CD4-positive, alpha-beta memory T cell (primary cell): Measurements from ENCODE around the gene IGFBP5. TPM values are rescaled to one million over a fixed set of nuclear protein-coding genes. Genes with fewer than 3 reads are reported as not detected.

Experiments
- CTCF ChIA-PET: fragments of 350-600 bp; sonication (Branson Sonifier 250); formaldehyde crosslinking; loops from one replicate; lab custom pipeline; 2021; ENCODE audit warnings: inconsistent platforms; ENCODE audit not compliant: partially characterized antibody; lab: Charles Lee
- POLR2A ChIA-PET: fragments of 350-600 bp; sonication (Branson Sonifier 250); formaldehyde crosslinking; loops from one replicate; lab custom pipeline; 2021; ENCODE audit not compliant: partially characterized antibody; lab: Charles Lee
- DNase-seq, 5 donors: peaks; one replicate each; pipeline versions ENCODE4 v3.0.0 to v3.0.0-alpha.2; 2020 to 2022; ENCODE audit warnings: mixed read lengths in 1 of 5
- H3K27ac ChIP-seq: one replicate; pipeline ENCODE4 v1.7.0; 2013; ENCODE audit warnings: low read depth, low read length
- H3K27me3 ChIP-seq: 2 replicates; pipeline ENCODE4 v1.7.0; 2013; ENCODE audit warnings: mild to moderate bottlenecking, low read length, moderate library complexity; ENCODE audit not compliant: insufficient read depth
- H3K36me3 ChIP-seq: 2 replicates; pipeline ENCODE4 v1.7.0; 2013; ENCODE audit warnings: mild to moderate bottlenecking, low read length, moderate library complexity; ENCODE audit not compliant: insufficient read depth
- H3K4me1 ChIP-seq: 2 replicates; pipeline ENCODE4 v1.7.0; 2013; ENCODE audit warnings: mild to moderate bottlenecking, low read length, moderate library complexity; ENCODE audit not compliant: insufficient read depth
- H3K4me3 ChIP-seq, 2 donors: one replicate each; pipeline ENCODE4 v1.7.0; 2013; ENCODE audit warnings: low read length in 2 of 2, mild to moderate bottlenecking in 1 of 2
- H3K9me3 ChIP-seq, 2 donors: one replicate each; pipeline ENCODE4 v1.7.0; 2013; ENCODE audit warnings: low read length in 2 of 2, control low read depth in 1 of 2; ENCODE audit not compliant: control insufficient read depth in 1 of 2
- H3K27ac Mint-ChIP-seq, 7 donors: one replicate each; pipeline ENCODE4 v1.8.0; 2020 to 2021; ENCODE audit warnings: mixed read lengths in 7 of 7, mild to moderate bottlenecking in 6 of 7, inconsistent platforms in 3 of 7, moderate library complexity in 3 of 7
- H3K27me3 Mint-ChIP-seq, 2 donors: one replicate each; pipeline ENCODE4 v1.8.0; 2020 to 2021; ENCODE audit warnings: mixed read lengths in 2 of 2
- H3K36me3 Mint-ChIP-seq, 2 donors: one replicate each; pipeline ENCODE4 v1.8.0; 2020 to 2021; ENCODE audit warnings: mixed read lengths in 2 of 2, inconsistent platforms in 1 of 2, mild to moderate bottlenecking in 1 of 2
- H3K4me1 Mint-ChIP-seq, 4 donors: one replicate each; pipeline ENCODE4 v1.8.0; 2020 to 2021; ENCODE audit warnings: mixed read lengths in 4 of 4, mild to moderate bottlenecking in 1 of 4
- H3K4me3 Mint-ChIP-seq, 8 donors: one replicate each; pipeline ENCODE4 v1.8.0; 2020 to 2021; ENCODE audit warnings: mixed read lengths in 8 of 8, mild to moderate bottlenecking in 7 of 8, moderate library complexity in 6 of 8, inconsistent platforms in 3 of 8
- H3K9me3 Mint-ChIP-seq, 8 donors: one replicate each; pipeline ENCODE4 v1.8.0; 2020 to 2021; ENCODE audit warnings: mixed read lengths in 8 of 8, mild to moderate bottlenecking in 5 of 8, inconsistent platforms in 3 of 8, moderate library complexity in 1 of 8
- intact Hi-C: fragments of 100-400 bp; cut with micrococcal nuclease; formaldehyde crosslinking; loops from one replicate; pipeline ENCODE4 v1.15.1; 2023
- polyA plus RNA-seq, 2 donors: library from polyadenylated mRNA; unstranded; fragments of 300-500 nt; fragmentation: Illumina TruSeq; gene quantifications; one replicate each; pipeline ENCODE4 v1.2.3, GENCODE V29; 2021
- total RNA-seq, 2 experiments: library from RNA; stranded (reverse); gene quantifications; one replicate each; pipeline ENCODE4 v1.2.3, GENCODE V29; 2021

Gene IGFBP5
- total and polyA plus RNA-seq, 4 experiments from 2014 or later = 0.23 TPM; not detected in 3

- Histone ChIP-seq H3K4me3 (no peak overlapping the region), H3K27ac (no peak overlapping the region), H3K27me3 (no peaks in the 10 kb centered on the region), H3K4me1 (no peaks in the 10 kb centered on the region), H3K36me3 (no peaks in the 10 kb centered on the region), H3K9me3 (no peaks in the 10 kb centered on the region)
- Mint-ChIP-seq H3K4me1 (no peaks in the 10 kb centered on the region), H3K36me3 (no peaks in the 10 kb centered on the region), H3K27ac (no peak overlapping the region), H3K4me3 (no peak overlapping the region), H3K27me3 (peaks cover 1 to 10% of the 10 kb centered on the region in 2 donors), H3K9me3 (no peaks in the 10 kb centered on the region)
- no peak for DNase-seq
- CTCF ChIA-PET = interaction anchor here (0.9 kb wide), 1 partner anchor 12 kb away, joined by 3 read pairs; no protein-coding TSS in a partner anchor
- POLR2A ChIA-PET = no interaction called here
- intact Hi-C loops = no loop called here
Measured at GRCh38 chr2:216654528-216655052, 40.8 kb downstream of the IGFBP5 start.

DNA sequence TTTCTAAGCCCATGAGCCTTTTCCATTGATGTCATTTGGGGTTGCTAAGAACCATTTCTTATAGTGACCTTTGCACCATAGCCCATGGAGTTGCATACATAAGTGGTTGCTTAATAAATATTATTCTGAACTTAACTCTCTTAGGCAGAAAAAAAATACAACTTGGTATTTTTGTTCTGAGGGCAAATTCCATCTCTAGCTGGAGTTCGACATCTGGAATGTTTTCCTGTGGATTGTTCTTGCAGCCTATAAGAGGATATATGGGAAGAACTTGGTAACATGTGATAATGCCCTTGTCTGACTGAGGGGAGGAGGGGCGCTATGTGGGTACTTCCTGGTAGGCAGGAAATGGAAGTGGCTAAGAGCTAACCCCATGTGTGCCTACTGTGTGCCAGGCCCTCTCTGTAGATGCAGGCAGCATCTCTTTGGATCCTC, 41.4 kb downstream of the IGFBP5 start:
- no peaks in the 10 kb centered on the region for H3K4me1 Mint-ChIP-seq
- intact Hi-C loops = no loop called here
- H3K4me3 ChIP-seq = no peak overlapping the region
- no peaks in the 10 kb centered on the region for H3K9me3 ChIP-seq
- no peak overlapping the region for H3K4me3 Mint-ChIP-seq
- ChIA-PET CTCF (interaction anchor here (0.9 kb wide), 1 partner anchor 13 kb away, joined by 3 read pairs; no protein-coding TSS in a partner anchor), POLR2A (no interaction called here)
- H3K27ac ChIP-seq = no peak overlapping the region
- peaks cover 1 to 10% of the 10 kb centered on the region in 2 donors for H3K27me3 Mint-ChIP-seq
- H3K9me3 Mint-ChIP-seq = no peaks in the 10 kb centered on the region
- no peaks in the 10 kb centered on the region for H3K4me1 ChIP-seq
- no peak overlapping the region for H3K27ac Mint-ChIP-seq
- H3K36me3 ChIP-seq = no peaks in the 10 kb centered on the region
- no peaks in the 10 kb centered on the region for H3K36me3 Mint-ChIP-seq
- H3K27me3 ChIP-seq = no peaks in the 10 kb centered on the region
- no peak for DNase-seq

DNA sequence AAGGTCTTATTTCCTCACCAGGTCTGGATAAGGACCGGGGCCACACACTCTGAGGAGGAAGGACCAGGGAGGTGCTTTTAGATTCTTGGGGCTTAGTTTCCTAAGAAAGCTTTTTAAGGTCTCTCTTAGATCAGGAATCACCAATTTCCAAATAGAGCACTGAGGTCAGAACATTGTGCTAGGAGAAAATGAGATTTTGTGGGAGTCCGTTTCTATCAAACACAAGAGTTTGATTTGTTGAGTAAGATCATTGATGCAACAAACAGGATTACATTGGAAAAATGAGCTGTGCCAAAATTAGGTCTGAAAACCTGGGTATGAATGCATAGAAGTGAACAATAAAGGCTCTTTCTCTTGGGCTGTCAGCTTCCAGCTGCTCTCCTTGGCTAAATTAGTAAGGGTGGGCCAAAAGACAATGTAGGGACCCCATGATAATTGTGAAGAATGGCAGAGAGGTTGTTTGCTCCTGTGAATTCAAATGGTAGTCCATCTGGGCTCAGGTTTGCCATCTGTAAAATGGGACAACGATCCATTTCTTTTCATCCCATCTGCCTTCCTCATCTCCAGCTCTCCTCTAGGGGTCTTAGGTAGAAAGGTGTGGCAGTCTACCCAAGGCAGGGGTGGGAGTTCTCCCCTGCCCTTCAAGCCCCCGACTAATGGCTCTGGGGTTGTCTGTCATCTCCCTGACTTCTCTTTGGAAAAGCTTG, 42.1 kb downstream of the IGFBP5 start:
- ChIA-PET CTCF (interaction anchor here (0.9 to 1.7 kb wide), 2 partner anchors 13 to 14 kb away, joined by 3 to 7 read pairs; no protein-coding TSS in a partner anchor), POLR2A (no interaction called here)
- H3K27ac Mint-ChIP-seq = no peak overlapping the region

GRCh38 chr2:216652566-216652965, 42.8 kb downstream of the IGFBP5 start:
- H3K36me3 ChIP-seq = no peaks in the 10 kb centered on the region
- intact Hi-C loops = no loop called here
- no peaks in the 10 kb centered on the region for H3K9me3 ChIP-seq
- H3K27me3 ChIP-seq = no peaks in the 10 kb centered on the region
- Mint-ChIP-seq H3K27ac (peak overlapping the region in 1 of 7 donors; percentile 48), H3K27me3 (peaks cover 1 to 10% of the 10 kb centered on the region in 2 donors), H3K4me1 (no peaks in the 10 kb centered on the region), H3K36me3 (no peaks in the 10 kb centered on the region), H3K4me3 (no peak overlapping the region), H3K9me3 (peaks cover 0 to 2% (median 0%) of the 10 kb centered on the region in 8 donors)
- ChIA-PET CTCF (interaction anchor here (0.7 to 3.9 kb wide), 4 partner anchors 10 to 34 kb away, joined by 3 to 19 read pairs (median 6); no protein-coding TSS in a partner anchor), POLR2A (no interaction called here)
- no peaks in the 10 kb centered on the region for H3K4me1 ChIP-seq
- H3K4me3 ChIP-seq = no peak overlapping the region
- DNase-seq = no peak
- no peak overlapping the region for H3K27ac ChIP-seq

More for the DNA sequence above, 42.1 kb downstream of the IGFBP5 start:
- Mint-ChIP-seq H3K9me3 (no peaks in the 10 kb centered on the region), H3K27me3 (peaks cover 1 to 10% of the 10 kb centered on the region in 2 donors), H3K36me3 (no peaks in the 10 kb centered on the region), H3K4me1 (no peaks in the 10 kb centered on the region), H3K4me3 (no peak overlapping the region)
- no peak overlapping the region for H3K4me3 ChIP-seq
- DNase-seq = no peak
- H3K27me3 ChIP-seq = no peaks in the 10 kb centered on the region
- H3K36me3 ChIP-seq = no peaks in the 10 kb centered on the region
- intact Hi-C loops = no loop called here
- H3K9me3 ChIP-seq = no peaks in the 10 kb centered on the region
- H3K4me1 ChIP-seq = no peaks in the 10 kb centered on the region
- no peak overlapping the region for H3K27ac ChIP-seq

GRCh38 chr2:216651351-216651881, 43.9 kb downstream of the IGFBP5 start:
- DNase-seq = no peak
- H3K4me1 ChIP-seq = no peaks in the 10 kb centered on the region
- H3K36me3 ChIP-seq = no peaks in the 10 kb centered on the region
- Mint-ChIP-seq H3K27me3 (peaks cover 2 to 12% of the 10 kb centered on the region in 2 donors), H3K4me3 (no peak overlapping the region), H3K4me1 (no peaks in the 10 kb centered on the region), H3K9me3 (peaks cover 0 to 2% (median 0%) of the 10 kb centered on the region in 8 donors), H3K27ac (no peak overlapping the region), H3K36me3 (no peaks in the 10 kb centered on the region)
- ChIA-PET CTCF (interaction anchor here (1.1 to 3.9 kb wide), 3 partner anchors 11 to 31 kb away, joined by 4 to 19 read pairs (median 7); no protein-coding TSS in a partner anchor), POLR2A (no interaction called here)
- no peak overlapping the region for H3K4me3 ChIP-seq
- H3K27ac ChIP-seq = no peak overlapping the region
- no peaks in the 10 kb centered on the region for H3K9me3 ChIP-seq
- intact Hi-C loops = no loop called here
- H3K27me3 ChIP-seq = no peaks in the 10 kb centered on the region

DNA sequence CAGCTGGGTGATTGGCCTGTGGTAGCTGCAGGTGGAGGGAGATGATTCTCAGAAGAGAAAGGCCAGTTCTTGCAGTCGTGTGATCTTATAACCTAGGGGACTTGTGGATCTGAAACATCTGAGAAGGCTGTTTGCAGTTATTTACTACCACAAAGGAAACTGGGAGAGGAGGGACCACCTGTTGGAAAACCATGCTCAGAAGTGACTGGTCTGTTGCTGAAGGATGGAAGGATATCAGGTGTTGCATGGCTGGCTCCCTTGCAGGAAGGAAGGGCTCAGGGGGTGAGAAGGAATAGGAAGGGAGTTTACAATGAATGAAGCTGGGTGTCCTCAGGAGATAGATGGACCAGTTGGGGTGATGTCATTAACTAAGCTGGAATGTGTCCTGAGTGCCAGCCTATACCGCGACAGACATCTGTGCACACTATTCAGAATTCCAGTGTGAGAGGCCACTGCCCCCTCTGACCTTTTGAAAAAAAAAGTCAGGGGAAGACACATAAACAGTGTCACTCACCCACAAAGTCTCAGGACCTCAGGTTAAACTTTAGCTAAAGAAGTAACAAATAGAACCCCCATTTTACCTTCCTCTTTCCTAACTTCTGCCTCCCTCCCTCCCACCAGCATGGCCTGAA, 44.6 kb downstream of the IGFBP5 start:
- intact Hi-C loops = no loop called here
- peaks cover 1 to 15% of the 10 kb centered on the region in 2 donors for H3K27me3 Mint-ChIP-seq
- no peak for DNase-seq
- peaks cover 0 to 4% (median 0%) of the 10 kb centered on the region in 8 donors for H3K9me3 Mint-ChIP-seq
- POLR2A ChIA-PET = no interaction called here
- H3K9me3 ChIP-seq = no peaks in the 10 kb centered on the region
- no peak overlapping the region for H3K4me3 Mint-ChIP-seq
- H3K4me1 ChIP-seq = no peaks in the 10 kb centered on the region
- no peaks in the 10 kb centered on the region for H3K27me3 ChIP-seq
- H3K27ac ChIP-seq = no peak overlapping the region
- no peaks in the 10 kb centered on the region for H3K4me1 Mint-ChIP-seq
- H3K27ac Mint-ChIP-seq = peak overlapping the region in 1 of 7 donors; percentile 31
- H3K36me3 Mint-ChIP-seq = no peaks in the 10 kb centered on the region
- no peak overlapping the region for H3K4me3 ChIP-seq
- H3K36me3 ChIP-seq = no peaks in the 10 kb centered on the region
- CTCF ChIA-PET = interaction anchor here (3.9 kb wide), 1 partner anchor 11 kb away, joined by 19 read pairs; no protein-coding TSS in a partner anchor

DNA sequence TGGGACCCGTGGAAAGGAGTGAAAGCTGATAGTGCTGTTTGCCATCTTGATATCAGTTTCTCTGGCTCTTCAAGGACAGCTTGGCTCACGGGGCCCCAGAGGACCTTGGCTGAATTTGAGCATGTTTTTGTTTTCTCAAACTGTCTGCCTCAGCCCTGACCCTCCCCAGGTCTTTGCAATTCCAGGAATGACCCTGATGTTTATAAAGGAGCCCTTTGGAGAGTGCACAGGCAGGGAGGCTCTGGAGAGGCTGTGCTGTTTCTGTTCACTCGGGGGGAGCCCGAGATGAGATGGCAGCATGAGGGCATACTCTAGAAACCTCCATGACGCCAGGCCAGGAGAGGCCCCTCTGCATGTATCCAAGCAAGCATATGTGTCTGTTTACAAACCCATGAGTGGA, 45.8 kb downstream of the IGFBP5 start:
- Mint-ChIP-seq H3K36me3 (no peaks in the 10 kb centered on the region), H3K4me3 (no peak overlapping the region), H3K27me3 (peaks cover 1 to 15% of the 10 kb centered on the region in 2 donors), H3K27ac (no peak overlapping the region), H3K4me1 (no peaks in the 10 kb centered on the region), H3K9me3 (peaks cover 0 to 4% (median 0%) of the 10 kb centered on the region in 8 donors)
- intact Hi-C loops = no loop called here
- H3K36me3 ChIP-seq = no peaks in the 10 kb centered on the region
- CTCF ChIA-PET = interaction anchor here (3.9 kb wide), 1 partner anchor 13 kb away, joined by 19 read pairs; no protein-coding TSS in a partner anchor
- H3K27ac ChIP-seq = no peak overlapping the region
- H3K4me3 ChIP-seq = no peak overlapping the region
- POLR2A ChIA-PET = no interaction called here
- H3K9me3 ChIP-seq = no peaks in the 10 kb centered on the region
- H3K4me1 ChIP-seq = no peaks in the 10 kb centered on the region
- no peak for DNase-seq
- no peaks in the 10 kb centered on the region for H3K27me3 ChIP-seq
